Measurements from ENCODE around the gene BAD. TPM values are rescaled to one million over a fixed set of nuclear protein-coding genes. Genes with fewer than 3 reads are reported as not detected.
A peak's percentile ranks its signal among the peaks of the same experiment; 100 is the strongest.

The BAD gene
- total and polyA plus RNA-seq, 2 of the 13 experiments (the other 11 are each of a cell fraction or from before 2014, with no cell fraction given), result 17.9 to 28.5 TPM

GRCh38 chr11:64240435-64241240 lies 43.8 kb downstream of the BAD start, which contains the start of gene FKBP2 (continued):
- TF ChIP-seq ZFYVE20 (CRISPR knock-in tag; IDR thresholded peaks at IDR 0.05; ENCODE audit: borderline replicate concordance, low read depth) (no peak), IRF9 (CRISPR knock-in tag; IDR thresholded peaks at IDR 0.05; ENCODE audit: borderline replicate concordance) (peak; percentile 51; the same call in 1 of the 2 replicates), MIXL1 (CRISPR knock-in tag; IDR thresholded peaks at IDR 0.05) (no peak), ZNF407 (CRISPR knock-in tag; IDR thresholded peaks at IDR 0.05; ENCODE audit: not compliant biosample characterization) (peak; percentile 66), NBN (conservative IDR thresholded peaks at IDR 0.05) (no peak), DMAP1 (CRISPR knock-in tag; IDR thresholded peaks at IDR 0.05) (no peak), ZSCAN12 (CRISPR knock-in tag; IDR thresholded peaks at IDR 0.05) (no peak; the same call in none of the 2 replicates), FLYWCH1 (CRISPR knock-in tag; IDR thresholded peaks at IDR 0.05) (no peak), ZNF572 (CRISPR knock-in tag; IDR thresholded peaks at IDR 0.05) (no peak), SOX6 (IDR thresholded peaks at IDR 0.05) (no peak), SOX6 (CRISPR knock-in tag; IDR thresholded peaks at IDR 0.05) (peak; percentile 31; the same call in 1 of the 2 replicates), ZNF12 (CRISPR knock-in tag; IDR thresholded peaks at IDR 0.05) (no peak), PRDM4 (CRISPR knock-in tag; IDR thresholded peaks at IDR 0.05; ENCODE audit: borderline replicate concordance) (no peak), ZNF34 (CRISPR knock-in tag; IDR thresholded peaks at IDR 0.05; ENCODE audit: borderline replicate concordance) (no peak), TEF (CRISPR knock-in tag; IDR thresholded peaks at IDR 0.05) (no peak), CHD2 (IDR thresholded peaks at IDR 0.05; ENCODE audit: low read depth, low read length) (no peak), ZNF768 (CRISPR knock-in tag; IDR thresholded peaks at IDR 0.05) (no peak), ZNF30 (CRISPR knock-in tag; IDR thresholded peaks at IDR 0.05) (no peak)
